NCI-H2171 treated with DMSO at 0.1 percent for 48 hours (cell line): Measurements from ENCODE around the gene TCHHL1.

Experiments used
- DNase-seq: peaks from one replicate; lab custom pipeline; 2025; lab: John Stamatoyannopoulos, UW

TCHHL1 gene

DNA sequence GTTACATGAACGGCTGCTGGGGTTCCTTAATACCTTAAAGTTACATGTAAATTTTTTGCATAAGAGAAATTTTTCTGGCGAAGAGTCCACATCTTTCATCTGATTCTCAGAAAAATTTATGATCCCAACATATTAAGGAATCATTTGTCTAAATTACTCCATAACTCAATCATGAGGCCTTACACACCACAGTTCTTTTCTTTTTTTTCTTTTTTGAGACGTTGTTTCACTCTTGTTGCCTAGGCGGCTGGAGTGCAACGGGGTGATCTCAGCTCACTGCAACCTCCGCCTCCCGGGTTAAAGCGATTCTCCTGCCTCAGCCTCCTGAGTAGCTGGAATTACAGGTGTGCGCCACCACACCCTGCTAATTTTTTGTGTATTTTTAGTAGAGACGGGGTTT lies 50.0 kb downstream of the TCHHL1 start:
- no peak for DNase-seq

DNA sequence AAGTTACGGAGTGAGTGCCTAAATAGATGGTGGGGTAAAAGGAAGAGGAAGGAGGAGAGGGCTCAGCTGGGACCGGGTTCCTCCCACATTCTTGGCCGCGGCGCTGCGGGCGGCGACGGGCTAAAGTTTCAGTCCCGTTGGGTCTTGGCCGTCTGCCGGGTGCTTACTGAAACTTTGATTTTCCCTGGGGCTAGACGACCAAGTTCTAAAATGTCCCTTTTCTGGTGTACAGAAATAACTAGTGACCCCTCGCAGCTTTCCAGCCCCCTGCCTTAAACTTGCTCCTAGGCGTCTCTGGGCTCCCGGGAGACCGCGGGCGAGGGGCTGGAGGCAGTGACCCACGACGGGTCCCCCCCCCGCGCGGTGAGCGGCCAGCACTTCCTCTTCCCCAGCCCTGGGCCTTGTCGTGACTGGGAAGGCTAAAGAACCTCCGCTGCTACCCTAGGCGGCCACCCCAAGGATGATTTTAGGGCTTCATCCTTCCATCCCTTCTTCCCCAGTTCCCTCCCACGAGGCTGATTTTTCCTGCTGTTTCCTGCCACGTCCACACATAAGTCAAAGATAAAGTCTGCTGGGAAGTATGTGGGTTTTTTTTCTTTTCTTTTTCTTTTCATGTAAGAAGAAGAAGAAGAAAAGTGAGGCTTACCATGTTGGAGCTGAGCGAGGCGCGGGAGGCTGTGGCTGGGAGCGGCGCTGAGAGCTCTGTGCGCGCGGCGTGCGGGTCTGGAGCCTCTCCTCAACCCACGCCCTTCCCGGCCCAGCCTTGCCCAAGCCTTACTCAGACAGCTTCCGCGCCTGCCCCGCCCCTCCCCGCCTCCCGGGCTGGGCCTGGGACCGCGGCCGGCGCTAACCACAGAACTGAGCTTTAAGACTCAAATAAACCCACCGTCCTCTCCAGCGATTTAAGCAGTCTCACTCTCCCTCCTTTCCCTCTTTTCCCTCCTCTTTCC lies 52.3 kb downstream of the TCHHL1 start, which contains the start of gene S100A11:
S100A11 (minus strand) TSS at position 738 of the 950 bp plus-strand sequence; CDS start at position 649, 89 bp downstream.
- peak; percentile 61 for DNase-seq

DNA sequence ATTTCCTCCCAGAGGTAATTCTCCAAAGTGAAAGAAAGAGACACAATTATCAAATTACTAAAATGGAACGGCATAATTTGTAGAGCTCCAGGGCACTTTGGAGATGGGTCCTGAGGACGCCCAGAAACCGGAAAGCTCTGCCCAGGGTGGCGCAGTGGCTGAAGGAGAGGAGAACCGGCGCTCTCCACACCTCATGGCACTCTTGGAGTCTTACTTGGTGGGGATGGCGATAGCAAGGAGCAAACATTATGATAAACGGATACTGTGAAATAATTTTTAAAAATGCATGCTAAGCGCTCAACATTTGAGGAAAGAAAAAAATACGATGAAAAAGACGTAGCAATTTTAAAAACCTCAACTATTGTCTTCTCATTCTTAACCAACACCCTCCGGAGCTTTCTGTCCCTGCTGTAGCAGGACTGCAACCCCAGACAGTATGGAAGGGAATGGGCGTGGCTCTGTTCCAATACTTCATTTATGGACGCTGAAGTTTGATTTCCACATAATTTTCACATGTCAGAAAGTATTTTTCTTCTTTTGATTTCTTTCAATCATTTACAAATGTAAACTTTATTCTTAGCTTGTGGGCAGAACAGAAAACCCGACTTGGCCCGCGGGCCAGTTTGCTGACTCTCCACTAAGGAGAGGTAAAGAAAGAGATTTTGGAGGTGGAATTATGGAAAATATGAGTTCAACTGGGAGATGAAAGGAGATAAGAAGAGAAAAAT lies 53.2 kb downstream of the TCHHL1 start:
- peak; percentile 77 for DNase-seq

DNA sequence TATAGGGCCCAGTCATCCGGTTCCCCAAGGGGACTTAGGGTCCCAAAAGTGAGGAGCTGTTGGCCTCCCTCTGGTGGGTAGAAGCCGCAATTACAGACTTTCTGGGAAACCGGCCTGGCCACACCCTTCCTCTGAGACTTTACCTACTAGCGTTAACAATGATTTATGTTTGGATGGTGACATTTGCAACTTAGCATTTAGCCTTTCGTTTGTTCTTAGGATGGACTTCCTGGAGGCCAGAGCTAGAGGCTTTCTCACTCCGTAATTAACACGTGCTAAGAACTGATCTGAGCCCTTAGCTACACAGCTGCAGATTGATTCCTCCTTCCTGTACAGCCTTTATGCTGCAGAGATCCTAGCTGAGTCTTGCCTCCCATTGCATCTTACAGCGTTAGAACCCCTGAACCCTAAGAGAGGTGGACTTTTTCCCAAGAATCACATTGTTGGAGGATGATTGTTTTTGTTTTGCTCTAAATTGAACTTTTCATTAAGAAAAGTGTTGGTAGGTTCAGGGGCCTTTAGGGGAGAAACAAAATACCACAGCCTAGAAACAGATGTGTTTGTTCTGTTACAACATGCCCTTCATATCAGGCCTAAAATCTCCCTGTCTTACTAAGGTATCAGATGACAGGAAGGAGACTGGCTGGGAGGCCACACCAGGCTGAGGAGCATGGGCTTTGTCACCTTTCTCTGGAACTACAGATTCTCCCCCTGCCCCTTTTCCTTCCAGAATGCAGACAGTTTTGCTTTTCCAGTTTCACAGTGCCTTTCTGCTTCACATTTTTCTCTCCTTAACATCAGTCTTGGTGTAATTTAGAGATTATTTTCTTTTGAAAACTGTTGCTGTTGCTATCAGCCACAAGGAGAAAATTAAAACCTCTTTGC lies 54.0 kb downstream of the TCHHL1 start:
- peak; percentile 90 for DNase-seq

DNA sequence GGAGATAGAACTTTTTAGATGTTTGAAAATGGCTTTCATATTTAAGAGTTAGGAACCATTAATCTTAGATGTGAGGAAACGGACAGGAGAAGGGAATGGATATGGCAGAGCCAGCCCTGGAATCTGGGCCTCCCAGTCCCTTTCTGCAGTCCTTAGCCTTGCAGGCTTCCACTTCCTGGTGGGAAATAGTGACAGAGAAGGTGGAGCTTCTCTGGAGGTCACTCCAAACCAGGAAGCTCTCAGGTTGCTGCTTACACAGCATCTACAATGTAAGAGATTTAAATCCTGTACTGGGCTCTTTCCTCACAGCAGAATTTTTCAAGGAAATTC lies 54.6 kb downstream of the TCHHL1 start:
- no peak for DNase-seq
